GM19351 (cell line): ENCODE data around the gene ZNF566.
"Not testable (repeated sequence)": the region's sequence is repeated elsewhere in the genome, so short reads cannot be mapped to it uniquely, and the experiment has no call there.

Experiments used
- ATAC-seq: cut with Tn5 transposase; IDR thresholded peaks from one replicate; pipeline ENCODE4 v1.9.1; 2021; ENCODE audit warnings: mild to moderate bottlenecking, moderate library complexity; ENCODE audit not compliant: unreplicated experiment

Gene ZNF566

GRCh38 chr19:36489118-36489919 lies at the start of gene ZNF566:
Gene ZNF566, minus strand, starts transcription at chr19:36489561. Its CDS starts 13,004 bp downstream, at chr19:36476557.
- peak; percentile 83 for ATAC-seq

GRCh38 chr19:36528921-36529518 lies 39.7 kb upstream of the ZNF566 start:
- ATAC-seq = peak; percentile 22

- peak; percentile 84 for ATAC-seq
Observed at GRCh38 chr19:36528194-36528920, 39.0 kb upstream of the ZNF566 start, which contains the start of gene ZNF260. Gene ZNF260, minus strand, starts transcription at chr19:36528271. Its CDS starts 13,033 bp downstream, at chr19:36515238.

- ATAC-seq = no peak
Observed at GRCh38 chr19:36527873-36528193, 38.5 kb upstream of the ZNF566 start.

GRCh38 chr19:36527341-36527740 lies 38.0 kb upstream of the ZNF566 start:
- no peak for ATAC-seq

GRCh38 chr19:36526581-36526980 lies 37.2 kb upstream of the ZNF566 start:
- no peak for ATAC-seq

- no peak for ATAC-seq
Observed at GRCh38 chr19:36524617-36525016, 35.3 kb upstream of the ZNF566 start.

GRCh38 chr19:36514012-36514612 lies 24.8 kb upstream of the ZNF566 start:
- no peak for ATAC-seq

GRCh38 chr19:36508325-36508724 lies 19.0 kb upstream of the ZNF566 start:
- ATAC-seq = no peak

- ATAC-seq = no peak
Observed at GRCh38 chr19:36501973-36502372, 12.6 kb upstream of the ZNF566 start.

GRCh38 chr19:36497001-36497400 lies 7.6 kb upstream of the ZNF566 start:
- no peak for ATAC-seq

- ATAC-seq = not testable (repeated sequence)
Observed at GRCh38 chr19:36492689-36493453, 3.5 kb upstream of the ZNF566 start.

GRCh38 chr19:36490846-36491245 lies 1.5 kb upstream of the ZNF566 start:
- ATAC-seq = not testable (repeated sequence)

GRCh38 chr19:36489920-36490415 lies 607 bp upstream of the ZNF566 start:
- ATAC-seq = peak; percentile 50

GRCh38 chr19:36488846-36489117 lies 579 bp downstream of the ZNF566 start:
- ATAC-seq = peak; percentile 33

- no peak for ATAC-seq
Observed at GRCh38 chr19:36488118-36488845, 1.1 kb downstream of the ZNF566 start.

GRCh38 chr19:36483653-36484052 lies 5.7 kb downstream of the ZNF566 start:
- no peak for ATAC-seq

GRCh38 chr19:36482876-36483275 lies 6.5 kb downstream of the ZNF566 start:
- ATAC-seq = no peak

- ATAC-seq = no peak
Observed at GRCh38 chr19:36460046-36460445, 29.3 kb downstream of the ZNF566 start.

GRCh38 chr19:36456831-36457230 lies 32.5 kb downstream of the ZNF566 start:
- no peak for ATAC-seq
